Endothelial cell of umbilical vein (primary cell): ENCODE results near the gene NAA38. TPM values are rescaled to one million over a fixed set of nuclear protein-coding genes. Genes with fewer than 3 reads are reported as not detected.

Experiments used
- BruUV-seq: library from RNA; stranded (reverse); fragments of 400-500 nt; replicated peaks from 2 replicates; lab custom pipeline; 2021; lab: Mats Ljungman, UMichigan
- CTCF ChIA-PET: fragments of 300-600, 350-600 bp; sonication (Branson Sonifier 250); formaldehyde crosslinking; loops from one replicate; lab custom pipeline; 2021; ENCODE audit warnings: antibody characterized with exemption, inconsistent platforms; lab: Charles Lee
- POLR2A ChIA-PET: fragments of 300-600, 350-600 bp; sonication (Branson Sonifier 250); formaldehyde crosslinking; loops from one replicate; lab custom pipeline; 2021; ENCODE audit warnings: antibody characterized with exemption, inconsistent platforms; lab: Charles Lee
- DNase-seq: peaks from one replicate; pipeline ENCODE4 v3.0.0-alpha.2; 2011; ENCODE audit warnings: low read depth, low spot score
- FAIRE-seq: peaks from 2 replicates; lab custom pipeline; 2011; peaks lifted over from hg19 to GRCh38; lab: Jason Lieb, UNC
- H2AFZ ChIP-seq: 2 replicates; pipeline ENCODE4 v1.6.0; 2012; ENCODE audit warnings: low read depth, low read length, control low read depth, inconsistent platforms
- H3K27ac ChIP-seq: 2 replicates; pipeline ENCODE4 v1.5.1; 2011; ENCODE audit warnings: low read depth, mild to moderate bottlenecking, control low read depth, low read length, moderate library complexity; ENCODE audit not compliant: insufficient read depth
- H3K27me3 ChIP-seq, 2 experiments: 2 replicates each; pipeline versions ENCODE4 v1.6.0 to v1.6.1; 2011; ENCODE audit warnings: low read length in 2 of 2, mixed read lengths in 1 of 2; ENCODE audit not compliant: control insufficient read depth in 2 of 2, insufficient read depth in 2 of 2
- H3K36me3 ChIP-seq, 2 experiments: 2 replicates in 1 of 2; 3 replicates in 1 of 2; pipeline ENCODE4 v1.5.1; 2011; ENCODE audit warnings: low read length in 2 of 2, mild to moderate bottlenecking in 1 of 2, moderate library complexity in 1 of 2; ENCODE audit not compliant: control insufficient read depth in 2 of 2, insufficient read depth in 2 of 2; ENCODE audit errors: extremely low read depth in 1 of 2
- H3K4me1 ChIP-seq: 3 replicates; pipeline ENCODE4 v1.5.1; 2011; ENCODE audit warnings: mild to moderate bottlenecking, low read length; ENCODE audit not compliant: control insufficient read depth, insufficient read depth; ENCODE audit errors: extremely low read depth
- H3K4me2 ChIP-seq: 2 replicates; pipeline ENCODE4 v1.6.1; 2011; ENCODE audit warnings: low read length, control low read depth, mixed read lengths; ENCODE audit not compliant: insufficient read depth
- H3K4me3 ChIP-seq, 3 experiments: fragments of 200-600 bp in 1 of 3; sonication (generic), shearing (Covaris generic) in 1 of 3; replicated peaks in 1 of 3; 2 replicates each; pipeline ENCODE4 v1.5.1; 2011 to 2016; ENCODE audit warnings: control low read depth in 3 of 3, low read length in 3 of 3, mild to moderate bottlenecking in 2 of 3, inconsistent platforms in 1 of 3, low read depth in 1 of 3, moderate library complexity in 1 of 3; ENCODE audit not compliant: insufficient read depth in 1 of 3
- H3K79me2 ChIP-seq: 2 replicates; pipeline ENCODE4 v1.6.0; 2012; ENCODE audit warnings: low read length, inconsistent platforms; ENCODE audit not compliant: control insufficient read depth, insufficient read depth
- H3K9ac ChIP-seq: replicated peaks from 2 replicates; pipeline ENCODE3; 2011; ENCODE audit warnings: low read length, control low read depth; ENCODE audit not compliant: insufficient read depth; ENCODE audit errors: extremely low read depth
- H3K9me1 ChIP-seq: replicated peaks from 3 replicates; pipeline ENCODE4 v1.6.0; 2011; ENCODE audit warnings: mild to moderate bottlenecking, low read length; ENCODE audit not compliant: control insufficient read depth, insufficient read depth; ENCODE audit errors: extremely low read depth
- H3K9me3 ChIP-seq: replicated peaks from 2 replicates; pipeline ENCODE4 v1.5.1; 2012; ENCODE audit warnings: low read length, inconsistent platforms; ENCODE audit not compliant: control insufficient read depth, insufficient read depth
- H4K20me1 ChIP-seq: replicated peaks from 2 replicates; pipeline ENCODE3; 2011; ENCODE audit warnings: mild to moderate bottlenecking, low read length; ENCODE audit not compliant: control insufficient read depth, insufficient read depth; ENCODE audit errors: extremely low read depth
- CTCF ChIP-seq, 2 donors: IDR thresholded peaks; 1 replicate in 1 of 2; 2 replicates in 1 of 2; pipeline ENCODE4 v1.5.1; 2011; ENCODE audit warnings: low read length in 2 of 2, mild to moderate bottlenecking in 2 of 2, moderate library complexity in 2 of 2, control low read depth in 1 of 2, inconsistent platforms in 1 of 2, low read depth in 1 of 2; ENCODE audit not compliant: insufficient read depth in 1 of 2; ENCODE audit errors: extremely low read depth in 1 of 2
- EZH2 ChIP-seq: IDR thresholded peaks from 2 replicates; pipeline ENCODE4 v1.6.1; 2012; ENCODE audit warnings: borderline replicate concordance, low read depth, mild to moderate bottlenecking, moderate library complexity, low read length, inconsistent platforms; ENCODE audit not compliant: severe bottlenecking
- FOS ChIP-seq: IDR thresholded peaks from 2 replicates; pipeline ENCODE4 v1.6.1; 2011; ENCODE audit warnings: mild to moderate bottlenecking, low read length, moderate library complexity, borderline replicate concordance; ENCODE audit not compliant: insufficient read depth
- GATA2 ChIP-seq: IDR thresholded peaks from 2 replicates; pipeline ENCODE4 v1.7.0; 2011; ENCODE audit warnings: low read depth, mild to moderate bottlenecking, moderate library complexity, mixed read lengths, low read length; ENCODE audit not compliant: insufficient read length, insufficient read depth
- JUN ChIP-seq: IDR thresholded peaks from 2 replicates; pipeline ENCODE4 v1.6.1; 2011; ENCODE audit warnings: borderline replicate concordance, low read depth; ENCODE audit not compliant: insufficient read length, insufficient read depth
- MAX ChIP-seq: IDR thresholded peaks from 2 replicates; pipeline ENCODE4 v1.6.1; 2011; ENCODE audit not compliant: insufficient read depth, insufficient read length
- MYC ChIP-seq: IDR thresholded peaks from one replicate; pipeline ENCODE4 v1.6.1; 2011; ENCODE audit warnings: mild to moderate bottlenecking, low read depth, low read length
- POLR2A ChIP-seq: IDR thresholded peaks from 2 replicates; pipeline ENCODE4 v1.6.1; 2012; ENCODE audit warnings: low read depth, mild to moderate bottlenecking, control low read depth, low read length
- POLR2AphosphoS5 ChIP-seq: IDR thresholded peaks from 2 replicates; pipeline ENCODE4 v1.6.1; 2012; ENCODE audit warnings: low read depth, mild to moderate bottlenecking, control low read depth, low read length, moderate library complexity; ENCODE audit not compliant: insufficient read depth
- dilution Hi-C: fragments of 300-500 bp; cut with MboI; formaldehyde crosslinking; loops from one replicate; pipeline ENCODE4 v1.15.0; 2019; ENCODE audit warnings: low sequenced_read_pairs; ENCODE audit not compliant: extremely low pct_ligation_motif_present
- intact Hi-C: fragments of 100-400 bp; cut with micrococcal nuclease; formaldehyde crosslinking; loops from one replicate; pipeline ENCODE4 v1.10.0; 2022
- polyA plus RNA-seq, 4 experiments: library from polyadenylated mRNA; depleted of rRNA in 3 of 4; stranded (reverse) in 3 of 4; unstranded in 1 of 4; fragments of >200 nt; gene quantifications; 2 replicates each; pipeline versions ENCODE4 v1.2.1 to v1.2.3, GENCODE V29; 2011 to 2012; ENCODE audit warnings: missing spikeins in 1 of 4
- total RNA-seq: library from RNA; stranded (reverse); gene quantifications from 2 replicates; pipeline ENCODE4 v1.2.3, GENCODE V29; 2021

Gene NAA38
- total and polyA plus RNA-seq, 2 donors (not counting 3 experiments of a cell fraction or from before 2014, with no cell fraction given): 119 to 267 TPM

GRCh38 chr17:7888184-7888920, 31.0 kb upstream of the NAA38 start, which contains the start of gene CHD3:
Gene CHD3 (plus strand): TSS chr17:7888789. CDS start chr17:7889001, 212 bp downstream.
- H2AFZ ChIP-seq: peak within 1 kb of the TSS; percentile 46
- H4K20me1 ChIP-seq: no peaks in the 10 kb centered on the region
- peaks cover 13 to 15% of the 10 kb centered on the region in 2 experiments for H3K36me3 ChIP-seq
- peaks cover 32% of the 10 kb centered on the region for H3K79me2 ChIP-seq
- CTCF ChIA-PET: interaction anchor here (0.8 to 1.4 kb wide), 6 partner anchors 20 to 100 kb away, joined by 3 to 6 read pairs (median 4); partner anchors contain the start of gene NAA38
- peak within 1 kb of the TSS; percentile 60 for H3K4me2 ChIP-seq
- H3K4me3 ChIP-seq: peak within 1 kb of the TSS in 2 of 3 experiments; percentile 20 to 50
- no peaks in the 10 kb centered on the region for H3K9me3 ChIP-seq
- BruUV-seq: no TSS peak
- TF ChIP-seq POLR2AphosphoS5: no peak
- no peak for TF ChIP-seq CTCF (IDR thresholded peaks at IDR 0.05; ENCODE audit: extremely low read depth in 1 of 2, insufficient read depth in 1 of 2, low read depth in 1 of 2, low read length in 2 of 2)
- no peak for TF ChIP-seq GATA2
- TF ChIP-seq EZH2: no peak
- no peak for TF ChIP-seq MYC
- TF ChIP-seq POLR2A: no peak
- TF ChIP-seq MAX: no peak
- no peak for TF ChIP-seq FOS
- TF ChIP-seq JUN: no peak
- FAIRE-seq (peak; percentile 44), DNase-seq (no peak)
- H3K27ac ChIP-seq: peak within 1 kb of the TSS; percentile 78
- H3K4me1 ChIP-seq: peaks cover 35% of the 10 kb centered on the region
- no peaks in the 10 kb centered on the region for H3K27me3 ChIP-seq
- peak within 1 kb of the TSS; percentile 69 for H3K9ac ChIP-seq
- H3K9me1 ChIP-seq: no peaks in the 10 kb centered on the region
- dilution Hi-C loops: no loop called here
- intact Hi-C loops: loop anchor here (5.0 kb wide), 1 partner anchor 201 kb away; the partner anchor contains the start of genes TP53 and WRAP53
- POLR2A ChIA-PET: no interaction called here
